SU-DHL-6 (cell line): ENCODE data around the gene ZRANB3.

Experiments used
- EZH2phosphoT487 ChIP-seq: fragments of 200-600 bp; sonication (generic), shearing (Covaris generic); conservative IDR thresholded peaks from 2 replicates; pipeline ENCODE4 v1.6.1; 2018; ENCODE audit warnings: mild to moderate bottlenecking, antibody characterized with exemption, low read length, moderate library complexity, mixed read lengths
- TF ChIP-seq, protein P1 (sequence below): fragments of 200-600 bp; sonication (generic); IDR thresholded peaks from one replicate; pipeline ENCODE4 v1.5.1; 2017; ENCODE audit warnings: antibody characterized with exemption, mild to moderate bottlenecking, low read length, moderate library complexity; ENCODE audit not compliant: insufficient read depth, poor library complexity, severe bottlenecking

GRCh38 chr2:135163901-135164300 lies 367.1 kb downstream of the ZRANB3 start:
- TF ChIP-seq, protein P1, sequence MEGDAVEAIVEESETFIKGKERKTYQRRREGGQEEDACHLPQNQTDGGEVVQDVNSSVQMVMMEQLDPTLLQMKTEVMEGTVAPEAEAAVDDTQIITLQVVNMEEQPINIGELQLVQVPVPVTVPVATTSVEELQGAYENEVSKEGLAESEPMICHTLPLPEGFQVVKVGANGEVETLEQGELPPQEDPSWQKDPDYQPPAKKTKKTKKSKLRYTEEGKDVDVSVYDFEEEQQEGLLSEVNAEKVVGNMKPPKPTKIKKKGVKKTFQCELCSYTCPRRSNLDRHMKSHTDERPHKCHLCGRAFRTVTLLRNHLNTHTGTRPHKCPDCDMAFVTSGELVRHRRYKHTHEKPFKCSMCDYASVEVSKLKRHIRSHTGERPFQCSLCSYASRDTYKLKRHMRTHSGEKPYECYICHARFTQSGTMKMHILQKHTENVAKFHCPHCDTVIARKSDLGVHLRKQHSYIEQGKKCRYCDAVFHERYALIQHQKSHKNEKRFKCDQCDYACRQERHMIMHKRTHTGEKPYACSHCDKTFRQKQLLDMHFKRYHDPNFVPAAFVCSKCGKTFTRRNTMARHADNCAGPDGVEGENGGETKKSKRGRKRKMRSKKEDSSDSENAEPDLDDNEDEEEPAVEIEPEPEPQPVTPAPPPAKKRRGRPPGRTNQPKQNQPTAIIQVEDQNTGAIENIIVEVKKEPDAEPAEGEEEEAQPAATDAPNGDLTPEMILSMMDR = no peak
- TF ChIP-seq EZH2phosphoT487 = no peak
